ENCODE data around the gene ZNF710. TPM values are rescaled to one million over a fixed set of nuclear protein-coding genes. Genes with fewer than 3 reads are reported as not detected.

Gene ZNF710
- total and polyA plus RNA-seq, 9 donors, result 6.1 to 23.5 (median 13.1) TPM

- no CpG with 5 or more reads among the region's 3 CpGs for WGBS (ENCODE audit: insufficient coverage)
- Histone ChIP-seq H3K9me3 (replicated peaks; ENCODE audit: control insufficient read depth, low read depth, low read length) (peaks cover 4% of the 10 kb centered on the region), H3K4me1 (ENCODE audit: control insufficient read depth, insufficient read depth, low read length) (no peaks in the 10 kb centered on the region), H3K27me3 (ENCODE audit: control insufficient read depth, insufficient read depth, low read length) (peaks cover 6% of the 10 kb centered on the region), H3K4me3 (ENCODE audit: low read length) (no peak overlapping the region), H3K36me3 (ENCODE audit: control insufficient read depth, insufficient read depth, low read length) (no peaks in the 10 kb centered on the region), H3K27ac (ENCODE audit: low read length) (no peak overlapping the region)
- no peak for DNase-seq
These were observed 16.0 kb upstream of the ZNF710 start for GRCh38 chr15:89985111-89985510.

GRCh38 chr15:89991312-89991711, 9.8 kb upstream of the ZNF710 start:
- Histone ChIP-seq H3K36me3 (ENCODE audit: control insufficient read depth, insufficient read depth, low read length) (no peaks in the 10 kb centered on the region), H3K9me3 (replicated peaks; ENCODE audit: control insufficient read depth, low read depth, low read length) (no peaks in the 10 kb centered on the region), H3K4me3 (ENCODE audit: low read length) (no peak overlapping the region), H3K27ac (ENCODE audit: low read length) (no peak overlapping the region), H3K27me3 (ENCODE audit: control insufficient read depth, insufficient read depth, low read length) (no peaks in the 10 kb centered on the region), H3K4me1 (ENCODE audit: control insufficient read depth, insufficient read depth, low read length) (no peaks in the 10 kb centered on the region)
- DNase-seq, result no peak
- no CpG with 5 or more reads among the region's 4 CpGs for WGBS (ENCODE audit: insufficient coverage)

GRCh38 chr15:89993349-89993748, 7.8 kb upstream of the ZNF710 start:
- no peaks in the 10 kb centered on the region for H3K36me3 ChIP-seq (ENCODE audit: control insufficient read depth, insufficient read depth, low read length)
- no peak overlapping the region for H3K4me3 ChIP-seq (ENCODE audit: low read length)
- H3K9me3 ChIP-seq (replicated peaks; ENCODE audit: control insufficient read depth, low read depth, low read length), result no peaks in the 10 kb centered on the region
- WGBS (ENCODE audit: insufficient coverage), result 86% methylated on average over 1 of the region's 1 CpG
- no peak for DNase-seq
- no peaks in the 10 kb centered on the region for H3K4me1 ChIP-seq (ENCODE audit: control insufficient read depth, insufficient read depth, low read length)
- H3K27ac ChIP-seq (ENCODE audit: low read length), result no peak overlapping the region
- no peaks in the 10 kb centered on the region for H3K27me3 ChIP-seq (ENCODE audit: control insufficient read depth, insufficient read depth, low read length)

- 64% methylated on average over 3 of the region's 4 CpGs for WGBS (ENCODE audit: insufficient coverage)
These were observed 4.0 kb upstream of the ZNF710 start for GRCh38 chr15:89997079-89997478.

GRCh38 chr15:89998141-89998661, 2.9 kb upstream of the ZNF710 start:
- Histone ChIP-seq H3K4me1 (ENCODE audit: control insufficient read depth, insufficient read depth, low read length) (peaks cover 22% of the 10 kb centered on the region), H3K36me3 (ENCODE audit: control insufficient read depth, insufficient read depth, low read length) (no peaks in the 10 kb centered on the region), H3K27me3 (ENCODE audit: control insufficient read depth, insufficient read depth, low read length) (peaks cover 2% of the 10 kb centered on the region), H3K9me3 (replicated peaks; ENCODE audit: control insufficient read depth, low read depth, low read length) (no peaks in the 10 kb centered on the region), H3K27ac (ENCODE audit: low read length) (no peak overlapping the region), H3K4me3 (ENCODE audit: low read length) (no peak overlapping the region)
- no peak for DNase-seq
- WGBS (ENCODE audit: insufficient coverage), result 50% methylated on average over 1 of the region's 5 CpGs

More at GRCh38 chr15:89997079-89997478, 4.0 kb upstream of the ZNF710 start:
- Histone ChIP-seq H3K27me3 (ENCODE audit: control insufficient read depth, insufficient read depth, low read length) (peaks cover 2% of the 10 kb centered on the region), H3K27ac (ENCODE audit: low read length) (no peak overlapping the region), H3K9me3 (replicated peaks; ENCODE audit: control insufficient read depth, low read depth, low read length) (no peaks in the 10 kb centered on the region), H3K4me1 (ENCODE audit: control insufficient read depth, insufficient read depth, low read length) (peaks cover 14% of the 10 kb centered on the region), H3K4me3 (ENCODE audit: low read length) (no peak overlapping the region), H3K36me3 (ENCODE audit: control insufficient read depth, insufficient read depth, low read length) (no peaks in the 10 kb centered on the region)
- no peak for DNase-seq

GRCh38 chr15:89998923-89999675, 2.0 kb upstream of the ZNF710 start:
- no peak for DNase-seq
- Histone ChIP-seq H3K9me3 (replicated peaks; ENCODE audit: control insufficient read depth, low read depth, low read length) (no peaks in the 10 kb centered on the region), H3K4me1 (ENCODE audit: control insufficient read depth, insufficient read depth, low read length) (peaks cover 31% of the 10 kb centered on the region), H3K27ac (ENCODE audit: low read length) (peak overlapping the region; percentile 81), H3K4me3 (ENCODE audit: low read length) (no peak overlapping the region), H3K27me3 (ENCODE audit: control insufficient read depth, insufficient read depth, low read length) (peaks cover 2% of the 10 kb centered on the region), H3K36me3 (ENCODE audit: control insufficient read depth, insufficient read depth, low read length) (no peaks in the 10 kb centered on the region)
- WGBS (ENCODE audit: insufficient coverage), result 71% methylated on average over 9 of the region's 12 CpGs

- Histone ChIP-seq H3K36me3 (ENCODE audit: control insufficient read depth, insufficient read depth, low read length) (no peaks in the 10 kb centered on the region), H3K9me3 (replicated peaks; ENCODE audit: control insufficient read depth, low read depth, low read length) (no peaks in the 10 kb centered on the region), H3K4me3 (ENCODE audit: low read length) (peak overlapping the region; percentile 47), H3K27me3 (ENCODE audit: control insufficient read depth, insufficient read depth, low read length) (peaks cover 2% of the 10 kb centered on the region), H3K27ac (ENCODE audit: low read length) (peak overlapping the region; percentile 81), H3K4me1 (ENCODE audit: control insufficient read depth, insufficient read depth, low read length) (peaks cover 37% of the 10 kb centered on the region)
- WGBS (ENCODE audit: insufficient coverage), result 2% methylated on average over 14 of the region's 14 CpGs
- DNase-seq, result peak; percentile 83
These were observed 1.4 kb upstream of the ZNF710 start for GRCh38 chr15:89999676-90000185.

- Histone ChIP-seq H3K36me3 (ENCODE audit: control insufficient read depth, insufficient read depth, low read length) (no peaks in the 10 kb centered on the region), H3K4me1 (ENCODE audit: control insufficient read depth, insufficient read depth, low read length) (peaks cover 40% of the 10 kb centered on the region), H3K27me3 (ENCODE audit: control insufficient read depth, insufficient read depth, low read length) (peaks cover 2% of the 10 kb centered on the region), H3K4me3 (ENCODE audit: low read length) (peak overlapping the region; percentile 49), H3K27ac (ENCODE audit: low read length) (peak overlapping the region; percentile 86), H3K9me3 (replicated peaks; ENCODE audit: control insufficient read depth, low read depth, low read length) (no peaks in the 10 kb centered on the region)
- DNase-seq, result peak; percentile 67
- WGBS (ENCODE audit: insufficient coverage), result under 1% methylated on average over 57 of the region's 63 CpGs
These were observed 730 bp upstream of the ZNF710 start for GRCh38 chr15:90000186-90001001.

GRCh38 chr15:90001683-90002427, 731 bp downstream of the ZNF710 start:
- under 1% methylated on average over 41 of the region's 89 CpGs for WGBS (ENCODE audit: insufficient coverage)
- Histone ChIP-seq H3K27me3 (ENCODE audit: control insufficient read depth, insufficient read depth, low read length) (peaks cover 2% of the 10 kb centered on the region), H3K4me3 (ENCODE audit: low read length) (peak overlapping the region; percentile 72), H3K36me3 (ENCODE audit: control insufficient read depth, insufficient read depth, low read length) (no peaks in the 10 kb centered on the region), H3K4me1 (ENCODE audit: control insufficient read depth, insufficient read depth, low read length) (peaks cover 40% of the 10 kb centered on the region), H3K27ac (ENCODE audit: low read length) (peak overlapping the region; percentile 82), H3K9me3 (replicated peaks; ENCODE audit: control insufficient read depth, low read depth, low read length) (no peaks in the 10 kb centered on the region)
- DNase-seq, result peak; percentile 94

All from muscle of leg (tissue), 11 donors.